GM12865 (cell line): Measurements from ENCODE around the gene DSCAM.

ENCODE experiments used
- DNase-seq: peaks from one replicate; pipeline ENCODE4 v3.0.0; 2010; ENCODE audit warnings: low read depth
- H3K4me3 ChIP-seq: 2 replicates; pipeline ENCODE4 v1.5.1; 2011; ENCODE audit warnings: mild to moderate bottlenecking, low read depth, low read length, control low read depth
- CTCF ChIP-seq: IDR thresholded peaks from 2 replicates; pipeline ENCODE4 v1.5.1; 2011; ENCODE audit warnings: low read length, control low read depth, low read depth, inconsistent platforms; ENCODE audit not compliant: insufficient read depth; ENCODE audit errors: missing control alignments

DSCAM gene

GRCh38 chr21:40141621-40142020, 705.3 kb downstream of the DSCAM start:
- TF ChIP-seq CTCF = no peak
- H3K4me3 ChIP-seq = no peak overlapping the region
- DNase-seq = no peak

GRCh38 chr21:40140675-40141074, 706.3 kb downstream of the DSCAM start:
- TF ChIP-seq CTCF = no peak
- no peak overlapping the region for H3K4me3 ChIP-seq
- no peak for DNase-seq

GRCh38 chr21:40139636-40140035, 707.3 kb downstream of the DSCAM start:
- no peak overlapping the region for H3K4me3 ChIP-seq
- no peak for DNase-seq
- TF ChIP-seq CTCF = no peak

- TF ChIP-seq CTCF = no peak
- H3K4me3 ChIP-seq = no peak overlapping the region
Observed at GRCh38 chr21:40136571-40136970, 710.4 kb downstream of the DSCAM start.

GRCh38 chr21:40134731-40135492, 712.0 kb downstream of the DSCAM start:
- no peak for DNase-seq
- no peak for TF ChIP-seq CTCF
- H3K4me3 ChIP-seq = no peak overlapping the region

More at GRCh38 chr21:40136571-40136970, 710.4 kb downstream of the DSCAM start:
- DNase-seq = no peak

GRCh38 chr21:40130476-40130875, 716.5 kb downstream of the DSCAM start:
- TF ChIP-seq CTCF = no peak
- no peak for DNase-seq
- no peak overlapping the region for H3K4me3 ChIP-seq

GRCh38 chr21:40129809-40130208, 717.1 kb downstream of the DSCAM start:
- no peak overlapping the region for H3K4me3 ChIP-seq
- DNase-seq = no peak
- no peak for TF ChIP-seq CTCF
